H9 (cell line): ENCODE measurements around the gene CDH13. TPM values are rescaled to one million over a fixed set of nuclear protein-coding genes. Genes with fewer than 3 reads are reported as not detected.

Source experiments
- DNase-seq: peaks from one replicate; pipeline ENCODE4 v3.0.0-alpha.2; 2017
- H2AFZ ChIP-seq: one replicate; pipeline ENCODE4 v1.6.1; 2013; ENCODE audit warnings: mild to moderate bottlenecking, low read length, control low read depth, moderate library complexity
- H2AK5ac ChIP-seq: 2 replicates; pipeline ENCODE4 v1.6.1; 2013; ENCODE audit warnings: low read length, control low read depth, mixed read lengths; ENCODE audit not compliant: insufficient read length
- H2BK120ac ChIP-seq: one replicate; pipeline ENCODE4 v1.6.1; 2013; ENCODE audit warnings: low read depth, mild to moderate bottlenecking, low read length, control low read depth, inconsistent platforms; ENCODE audit not compliant: poor library complexity, severe bottlenecking
- H2BK12ac ChIP-seq: 2 replicates; pipeline ENCODE4 v1.6.1; 2013; ENCODE audit warnings: low read length, control low read depth, mixed read lengths, low read depth; ENCODE audit not compliant: insufficient read length
- H2BK15ac ChIP-seq: 2 replicates; pipeline ENCODE4 v1.6.1; 2013; ENCODE audit warnings: low read depth, low read length, control low read depth
- H2BK20ac ChIP-seq: one replicate; pipeline ENCODE4 v1.6.1; 2013; ENCODE audit warnings: low read depth, mild to moderate bottlenecking, low read length, control low read depth, inconsistent platforms; ENCODE audit not compliant: poor library complexity, severe bottlenecking
- H2BK5ac ChIP-seq: 2 replicates; pipeline ENCODE4 v1.6.1; 2013; ENCODE audit warnings: low read length, control low read depth, mixed read lengths; ENCODE audit not compliant: insufficient read length
- H3K14ac ChIP-seq: 2 replicates; pipeline ENCODE4 v1.6.1; 2013; ENCODE audit warnings: low read length, control low read depth; ENCODE audit not compliant: insufficient read depth
- H3K18ac ChIP-seq: 2 replicates; pipeline ENCODE4 v1.6.1; 2013; ENCODE audit warnings: low read depth, mild to moderate bottlenecking, mixed read lengths, low read length, control low read depth; ENCODE audit not compliant: insufficient read length
- H3K23ac ChIP-seq: 2 replicates; pipeline ENCODE4 v1.6.1; 2013; ENCODE audit warnings: low read length, control low read depth, mixed read lengths, low read depth; ENCODE audit not compliant: insufficient read length
- H3K23me2 ChIP-seq: 2 replicates; pipeline ENCODE4 v1.6.1; 2013; ENCODE audit warnings: low read depth, mild to moderate bottlenecking, mixed read lengths, low read length, control low read depth; ENCODE audit not compliant: insufficient read length, poor library complexity, severe bottlenecking
- H3K27ac ChIP-seq: 2 replicates; pipeline ENCODE4 v1.5.1; 2013; ENCODE audit warnings: low read length, control low read depth, mixed read lengths, low read depth; ENCODE audit not compliant: insufficient read length
- H3K27me3 ChIP-seq: 2 replicates; pipeline ENCODE4 v1.6.1; 2013; ENCODE audit warnings: low read length, control low read depth, inconsistent platforms; ENCODE audit not compliant: insufficient read depth
- H3K4ac ChIP-seq: 2 replicates; pipeline ENCODE4 v1.6.1; 2013; ENCODE audit warnings: low read depth, mild to moderate bottlenecking, control low read depth, inconsistent platforms, low read length, moderate library complexity
- H3K4me1 ChIP-seq: 2 replicates; pipeline ENCODE4 v1.6.1; 2013; ENCODE audit warnings: low read length, control low read depth, inconsistent platforms; ENCODE audit not compliant: insufficient read depth
- H3K4me2 ChIP-seq: 2 replicates; pipeline ENCODE4 v1.6.1; 2013; ENCODE audit warnings: low read length, control low read depth, mixed read lengths; ENCODE audit not compliant: insufficient read length, insufficient read depth
- H3K56ac ChIP-seq: 2 replicates; pipeline ENCODE4 v1.6.1; 2013; ENCODE audit warnings: low read depth, mild to moderate bottlenecking, mixed read lengths, low read length, control low read depth; ENCODE audit not compliant: insufficient read length
- H3K79me1 ChIP-seq: 2 replicates; pipeline ENCODE4 v1.6.1; 2013; ENCODE audit warnings: low read depth, mild to moderate bottlenecking, moderate library complexity, low read length, control low read depth, inconsistent platforms; ENCODE audit not compliant: insufficient read depth, poor library complexity, severe bottlenecking
- H3K79me2 ChIP-seq: 2 replicates; pipeline ENCODE4 v1.6.1; 2013; ENCODE audit warnings: low read length, control low read depth, inconsistent platforms; ENCODE audit not compliant: insufficient read depth
- H3K9ac ChIP-seq: 2 replicates; pipeline ENCODE4 v1.6.1; 2013; ENCODE audit warnings: low read length, control low read depth, mixed read lengths; ENCODE audit not compliant: insufficient read length; ENCODE audit errors: extremely low read depth
- H3K9me3 ChIP-seq: one replicate; pipeline ENCODE4 v1.6.1; 2013; ENCODE audit warnings: low read depth, low read length, inconsistent platforms; ENCODE audit not compliant: control insufficient read depth
- H3T11ph ChIP-seq: one replicate; pipeline ENCODE4 v1.6.1; 2013; ENCODE audit warnings: mild to moderate bottlenecking, low read length, control low read depth, inconsistent platforms
- H4K20me1 ChIP-seq: one replicate; pipeline ENCODE4 v1.6.1; 2013; ENCODE audit not compliant: control insufficient read depth, insufficient read length, insufficient read depth
- H4K5ac ChIP-seq: 2 replicates; pipeline ENCODE4 v1.6.1; 2013; ENCODE audit warnings: low read depth, mild to moderate bottlenecking, mixed read lengths, low read length, control low read depth; ENCODE audit not compliant: insufficient read length
- H4K8ac ChIP-seq: replicated peaks from 2 replicates; pipeline ENCODE4 v1.6.1; 2013; ENCODE audit warnings: low read length, control low read depth, mixed read lengths, low read depth; ENCODE audit not compliant: insufficient read length
- H4K91ac ChIP-seq: 2 replicates; pipeline ENCODE4 v1.6.1; 2013; ENCODE audit warnings: low read depth, mild to moderate bottlenecking, moderate library complexity, mixed read lengths, low read length, control low read depth; ENCODE audit not compliant: insufficient read length
- H3K27ac Mint-ChIP-seq, 3 experiments: 2 replicates in 2 of 3; 3 replicates in 1 of 3; pipeline ENCODE4 v1.8.0; 2020 to 2021; ENCODE audit warnings: mixed read lengths in 3 of 3, mild to moderate bottlenecking in 1 of 3, moderate library complexity in 1 of 3
- H3K27me3 Mint-ChIP-seq: 2 replicates; pipeline ENCODE4 v1.8.0; 2021; ENCODE audit warnings: low read depth, mild to moderate bottlenecking, moderate library complexity, mixed read lengths
- H3K36me3 Mint-ChIP-seq, 3 experiments: 2 replicates in 2 of 3; 3 replicates in 1 of 3; pipeline ENCODE4 v1.8.0; 2020 to 2021; ENCODE audit warnings: low read depth in 3 of 3, mixed read lengths in 3 of 3; ENCODE audit not compliant: insufficient read depth in 1 of 3
- H3K4me1 Mint-ChIP-seq, 2 experiments: 2 replicates each; pipeline ENCODE4 v1.8.0; 2020; ENCODE audit warnings: mixed read lengths in 2 of 2
- H3K4me3 Mint-ChIP-seq, 2 experiments: 2 replicates in 1 of 2; 3 replicates in 1 of 2; pipeline ENCODE4 v1.8.0; 2020 to 2021; ENCODE audit warnings: mild to moderate bottlenecking in 2 of 2, mixed read lengths in 2 of 2, moderate library complexity in 1 of 2
- H3K9me3 Mint-ChIP-seq, 2 experiments: 2 replicates in 1 of 2; 3 replicates in 1 of 2; pipeline ENCODE4 v1.8.0; 2020; ENCODE audit warnings: mild to moderate bottlenecking in 2 of 2, mixed read lengths in 2 of 2, moderate library complexity in 1 of 2
- WGBS: extraction: QIAGEN DNeasy Blood & Tissue Kit; methylation state at CpG from one replicate; pipeline ENCODE4 v1.1.7; 2013; ENCODE audit warnings: missing lambda C conversion rate, low lambda C conversion rate, mixed read lengths; ENCODE audit not compliant: insufficient read length; ENCODE audit errors: extremely low coverage; 5-methylcytosine and 5-hydroxymethylcytosine counted together
- total RNA-seq: library from RNA; stranded (reverse); gene quantifications from 2 replicates; pipeline ENCODE4 v1.2.1, GENCODE V29; 2021
- TF ChIP-seq, protein P1 (sequence below): fragments of 200-600 bp; sonication (generic); conservative IDR thresholded peaks from 3 replicates; pipeline ENCODE4 v1.8.0; 2021; ENCODE audit warnings: antibody characterized with exemption, mild to moderate bottlenecking

The CDH13 gene
- total RNA-seq, 1 experiment from 2014 or later = 1.5 TPM

DNA sequence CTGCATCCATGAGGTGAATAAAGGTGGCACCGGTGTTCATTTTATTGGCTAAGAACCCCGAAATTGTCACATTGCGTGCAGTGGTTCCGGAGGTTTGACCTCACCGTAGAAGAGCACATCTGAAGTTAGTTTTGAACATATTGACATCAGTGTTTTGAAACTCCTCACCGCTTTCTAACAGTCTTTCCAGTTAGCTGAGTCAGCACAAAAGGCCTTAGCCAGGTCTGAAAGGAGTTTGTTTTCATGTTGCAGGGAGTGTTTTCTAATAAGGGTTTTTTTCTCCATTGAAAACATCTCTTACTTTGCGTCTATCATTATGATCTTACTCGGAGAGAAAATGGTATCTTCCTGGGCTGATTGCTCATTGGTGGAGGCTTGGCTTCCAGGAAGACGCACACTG lies 1006.5 kb downstream of the CDH13 start:
- no peak overlapping the region for H2AFZ ChIP-seq
- H2BK5ac ChIP-seq = no peak overlapping the region
- H3K27ac ChIP-seq = no peak overlapping the region
- no peak overlapping the region for H3K23ac ChIP-seq
- H3K4me2 ChIP-seq = no peak overlapping the region
- no peaks in the 10 kb centered on the region for H3K79me1 ChIP-seq
- Mint-ChIP-seq H3K4me1 (peaks cover 23 to 32% of the 10 kb centered on the region in 2 experiments), H3K27me3 (no peaks in the 10 kb centered on the region; the same call in none of the 2 replicates), H3K9me3 (peaks cover 0 to 10% of the 10 kb centered on the region in 2 experiments; a peak in 3 of 5 replicates), H3K4me3 (no peak overlapping the region), H3K36me3 (peaks cover 0 to 12% (median 5%) of the 10 kb centered on the region in 3 experiments; a peak in 4 of 7 replicates), H3K27ac (no peak overlapping the region)
- no peak for DNase-seq
- H3K18ac ChIP-seq = no peak overlapping the region
- H2AK5ac ChIP-seq = no peak overlapping the region
- H3K56ac ChIP-seq = no peak overlapping the region
- H2BK120ac ChIP-seq = no peak overlapping the region
- TF ChIP-seq, protein P1, sequence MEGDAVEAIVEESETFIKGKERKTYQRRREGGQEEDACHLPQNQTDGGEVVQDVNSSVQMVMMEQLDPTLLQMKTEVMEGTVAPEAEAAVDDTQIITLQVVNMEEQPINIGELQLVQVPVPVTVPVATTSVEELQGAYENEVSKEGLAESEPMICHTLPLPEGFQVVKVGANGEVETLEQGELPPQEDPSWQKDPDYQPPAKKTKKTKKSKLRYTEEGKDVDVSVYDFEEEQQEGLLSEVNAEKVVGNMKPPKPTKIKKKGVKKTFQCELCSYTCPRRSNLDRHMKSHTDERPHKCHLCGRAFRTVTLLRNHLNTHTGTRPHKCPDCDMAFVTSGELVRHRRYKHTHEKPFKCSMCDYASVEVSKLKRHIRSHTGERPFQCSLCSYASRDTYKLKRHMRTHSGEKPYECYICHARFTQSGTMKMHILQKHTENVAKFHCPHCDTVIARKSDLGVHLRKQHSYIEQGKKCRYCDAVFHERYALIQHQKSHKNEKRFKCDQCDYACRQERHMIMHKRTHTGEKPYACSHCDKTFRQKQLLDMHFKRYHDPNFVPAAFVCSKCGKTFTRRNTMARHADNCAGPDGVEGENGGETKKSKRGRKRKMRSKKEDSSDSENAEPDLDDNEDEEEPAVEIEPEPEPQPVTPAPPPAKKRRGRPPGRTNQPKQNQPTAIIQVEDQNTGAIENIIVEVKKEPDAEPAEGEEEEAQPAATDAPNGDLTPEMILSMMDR = no peak
- no peaks in the 10 kb centered on the region for H3K23me2 ChIP-seq
- H4K5ac ChIP-seq = no peak overlapping the region
- H3K9me3 ChIP-seq = no peaks in the 10 kb centered on the region
- H2BK20ac ChIP-seq = no peak overlapping the region
- H3K4ac ChIP-seq = no peak overlapping the region
- no peak overlapping the region for H4K91ac ChIP-seq
- H3K79me2 ChIP-seq = no peaks in the 10 kb centered on the region
- no peaks in the 10 kb centered on the region for H4K20me1 ChIP-seq
- no peak overlapping the region for H3K9ac ChIP-seq
- H2BK15ac ChIP-seq = no peak overlapping the region
- H3K14ac ChIP-seq = no peak overlapping the region
- H3T11ph ChIP-seq = no peak overlapping the region
- WGBS = no CpG with 5 or more reads among the region's 9 CpGs
- H4K8ac ChIP-seq = no peak overlapping the region
- H2BK12ac ChIP-seq = no peak overlapping the region
- no peaks in the 10 kb centered on the region for H3K27me3 ChIP-seq
- H3K4me1 ChIP-seq = no peaks in the 10 kb centered on the region; the same call in 1 of the 2 replicates
